Measurements from ENCODE around the gene OR10G2. TPM values are rescaled to one million over a fixed set of nuclear protein-coding genes. Genes with fewer than 3 reads are reported as not detected.

Gene OR10G2
- polyA plus RNA-seq, 1 donor (not counting 4 experiments of a cell fraction or from before 2014, with no cell fraction given) = not detected

DNA sequence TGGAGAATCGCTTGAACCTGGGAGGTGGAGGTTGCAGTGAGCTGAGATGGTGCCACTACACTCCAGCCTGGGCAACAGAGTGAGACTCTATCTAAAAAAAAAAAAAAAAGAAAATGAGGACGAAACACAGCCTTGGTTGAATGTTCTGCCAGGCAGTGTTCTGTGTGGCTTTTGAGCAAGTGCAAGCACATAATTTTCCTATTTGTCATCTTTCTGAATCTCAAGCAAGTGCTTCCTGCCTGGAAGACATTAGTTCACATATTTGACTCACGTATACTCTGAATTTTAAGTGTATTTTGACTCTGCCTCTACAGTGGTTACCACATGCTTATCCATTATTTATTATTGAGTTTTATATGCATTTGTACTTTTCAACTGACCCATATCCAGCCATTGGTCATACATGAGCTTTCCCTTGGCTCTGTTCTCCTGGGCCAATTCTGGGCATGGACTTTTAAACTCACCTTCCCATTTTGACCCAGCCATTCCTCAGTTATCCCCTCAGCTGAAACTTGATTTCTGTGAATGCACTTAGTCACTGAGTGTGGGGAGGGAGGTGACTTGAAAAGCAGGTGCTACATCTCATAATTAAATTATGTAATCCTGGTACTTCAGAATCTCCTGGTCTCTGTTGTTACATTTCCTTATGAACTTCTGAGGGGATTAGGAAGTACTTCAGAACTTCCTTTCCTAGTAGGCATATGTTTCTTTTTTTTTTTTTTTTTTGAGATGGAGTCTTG, 8.1 kb downstream of the OR10G2 start:
- Histone ChIP-seq H3K4me3 (ENCODE audit: control insufficient read depth in 2 of 3, extremely low read depth in 1 of 3, insufficient read depth in 2 of 3, low read depth in 1 of 3, low read length in 3 of 3) (no peak overlapping the region), H3K9me1 (ENCODE audit: control insufficient read depth, extremely low read depth, insufficient read depth, low read length) (no peaks in the 10 kb centered on the region), H3K4me1 (ENCODE audit: control insufficient read depth, extremely low read depth, insufficient read depth, low read length) (no peaks in the 10 kb centered on the region), H4K20me1 (ENCODE audit: control insufficient read depth, extremely low read depth, insufficient read depth, low read length) (no peaks in the 10 kb centered on the region), H2AFZ (ENCODE audit: control insufficient read depth, low read length) (no peak overlapping the region), H3K9me3 (ENCODE audit: control insufficient read depth, low read depth, low read length) (no peaks in the 10 kb centered on the region), H3K9ac (ENCODE audit: control insufficient read depth, extremely low read depth, insufficient read depth, low read length) (no peak overlapping the region), H3K79me2 (ENCODE audit: control insufficient read depth, insufficient read depth, low read length) (no peaks in the 10 kb centered on the region), H3K27ac (ENCODE audit: control insufficient read depth, insufficient read depth, low read length) (no peak overlapping the region), H3K36me3 (ENCODE audit: control insufficient read depth in 2 of 2, extremely low read depth in 1 of 2, insufficient read depth in 2 of 2, low read length in 2 of 2) (no peaks in the 10 kb centered on the region), H3K4me2 (ENCODE audit: control insufficient read depth, extremely low read depth, insufficient read depth, low read depth, low read length) (no peak overlapping the region), H3K27me3 (ENCODE audit: control insufficient read depth, extremely low read depth, insufficient read depth, low read length) (no peaks in the 10 kb centered on the region)
- dilution Hi-C loops (cut with MboI; ENCODE audit: extremely low pct_ligation_motif_present, low sequenced_read_pairs) = no loop called here
- TF ChIP-seq EZH2 (IDR thresholded peaks at IDR 0.05; ENCODE audit: low read length) = no peak
- TF ChIP-seq, protein P1, sequence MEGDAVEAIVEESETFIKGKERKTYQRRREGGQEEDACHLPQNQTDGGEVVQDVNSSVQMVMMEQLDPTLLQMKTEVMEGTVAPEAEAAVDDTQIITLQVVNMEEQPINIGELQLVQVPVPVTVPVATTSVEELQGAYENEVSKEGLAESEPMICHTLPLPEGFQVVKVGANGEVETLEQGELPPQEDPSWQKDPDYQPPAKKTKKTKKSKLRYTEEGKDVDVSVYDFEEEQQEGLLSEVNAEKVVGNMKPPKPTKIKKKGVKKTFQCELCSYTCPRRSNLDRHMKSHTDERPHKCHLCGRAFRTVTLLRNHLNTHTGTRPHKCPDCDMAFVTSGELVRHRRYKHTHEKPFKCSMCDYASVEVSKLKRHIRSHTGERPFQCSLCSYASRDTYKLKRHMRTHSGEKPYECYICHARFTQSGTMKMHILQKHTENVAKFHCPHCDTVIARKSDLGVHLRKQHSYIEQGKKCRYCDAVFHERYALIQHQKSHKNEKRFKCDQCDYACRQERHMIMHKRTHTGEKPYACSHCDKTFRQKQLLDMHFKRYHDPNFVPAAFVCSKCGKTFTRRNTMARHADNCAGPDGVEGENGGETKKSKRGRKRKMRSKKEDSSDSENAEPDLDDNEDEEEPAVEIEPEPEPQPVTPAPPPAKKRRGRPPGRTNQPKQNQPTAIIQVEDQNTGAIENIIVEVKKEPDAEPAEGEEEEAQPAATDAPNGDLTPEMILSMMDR (optimal IDR thresholded peaks at IDR 0.05 in 1 of 3, IDR thresholded peaks at IDR 0.05 in 1 of 3, conservative IDR thresholded peaks at IDR 0.05 in 1 of 3; ENCODE audit: extremely low read depth in 1 of 3, insufficient read depth in 2 of 3, low read length in 3 of 3) = no peak
- FAIRE-seq = no peak
- no peak for DNase-seq (ENCODE audit: low read depth, low spot score)

DNA sequence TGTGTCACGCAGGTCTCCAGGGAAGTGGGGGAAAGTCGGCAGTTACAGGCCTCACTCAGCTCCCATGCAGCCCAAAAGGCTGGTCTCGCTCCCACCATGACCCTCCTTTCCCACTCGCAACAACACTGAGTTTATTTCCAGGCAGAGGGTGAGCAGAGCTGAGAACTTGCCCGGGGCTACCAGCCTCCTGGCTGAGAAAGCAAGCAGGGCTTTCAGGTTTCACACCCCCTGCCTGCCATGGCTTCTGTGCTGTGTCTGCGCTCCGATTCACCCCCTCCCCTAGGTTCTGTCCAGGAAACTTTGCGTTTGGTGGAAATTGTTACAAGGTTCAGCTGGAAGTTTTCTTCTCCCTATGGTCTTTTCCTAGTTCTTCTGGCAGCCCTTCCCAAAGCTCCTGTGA, 17.1 kb downstream of the OR10G2 start:
- no peak for TF ChIP-seq EZH2 (IDR thresholded peaks at IDR 0.05; ENCODE audit: low read length)
- TF ChIP-seq, protein P1 (optimal IDR thresholded peaks at IDR 0.05 in 1 of 3, IDR thresholded peaks at IDR 0.05 in 1 of 3, conservative IDR thresholded peaks at IDR 0.05 in 1 of 3; ENCODE audit: extremely low read depth in 1 of 3, insufficient read depth in 2 of 3, low read length in 3 of 3) = no peak

More for the DNA sequence above, 17.1 kb downstream of the OR10G2 start:
- H3K9me3 ChIP-seq (ENCODE audit: control insufficient read depth, low read depth, low read length) = no peaks in the 10 kb centered on the region
- no peak overlapping the region for H3K4me2 ChIP-seq (ENCODE audit: control insufficient read depth, extremely low read depth, insufficient read depth, low read depth, low read length)
- no peaks in the 10 kb centered on the region for H3K4me1 ChIP-seq (ENCODE audit: control insufficient read depth, extremely low read depth, insufficient read depth, low read length)
- H3K9me1 ChIP-seq (ENCODE audit: control insufficient read depth, extremely low read depth, insufficient read depth, low read length) = no peaks in the 10 kb centered on the region
- no peaks in the 10 kb centered on the region for H3K27me3 ChIP-seq (ENCODE audit: control insufficient read depth, extremely low read depth, insufficient read depth, low read length)
- no peak overlapping the region for H3K9ac ChIP-seq (ENCODE audit: control insufficient read depth, extremely low read depth, insufficient read depth, low read length)
- no peaks in the 10 kb centered on the region for H3K79me2 ChIP-seq (ENCODE audit: control insufficient read depth, insufficient read depth, low read length)
- dilution Hi-C loops (cut with MboI; ENCODE audit: extremely low pct_ligation_motif_present, low sequenced_read_pairs) = no loop called here
- FAIRE-seq (no peak), DNase-seq (ENCODE audit: low read depth, low spot score) (no peak)
- H3K36me3 ChIP-seq (ENCODE audit: control insufficient read depth in 2 of 2, extremely low read depth in 1 of 2, insufficient read depth in 2 of 2, low read length in 2 of 2) = no peaks in the 10 kb centered on the region
- H3K27ac ChIP-seq (ENCODE audit: control insufficient read depth, insufficient read depth, low read length) = no peak overlapping the region
- no peak overlapping the region for H3K4me3 ChIP-seq (ENCODE audit: control insufficient read depth in 2 of 3, extremely low read depth in 1 of 3, insufficient read depth in 2 of 3, low read depth in 1 of 3, low read length in 3 of 3)
- H4K20me1 ChIP-seq (ENCODE audit: control insufficient read depth, extremely low read depth, insufficient read depth, low read length) = no peaks in the 10 kb centered on the region
- H2AFZ ChIP-seq (ENCODE audit: control insufficient read depth, low read length) = no peak overlapping the region
